ENCODE measurements around the gene EGFL7. TPM values are rescaled to one million over a fixed set of nuclear protein-coding genes. Genes with fewer than 3 reads are reported as not detected.
"Not testable (repeated sequence)": the region's sequence is repeated elsewhere in the genome, so short reads cannot be mapped to it uniquely, and the experiment has no call there.

The EGFL7 gene
- total RNA-seq, 1 donor from 2014 or later: 57.1 TPM

- no peak for DNase-seq
Measured at GRCh38 chr9:136624184-136624951, 38.3 kb upstream of the EGFL7 start.

DNA sequence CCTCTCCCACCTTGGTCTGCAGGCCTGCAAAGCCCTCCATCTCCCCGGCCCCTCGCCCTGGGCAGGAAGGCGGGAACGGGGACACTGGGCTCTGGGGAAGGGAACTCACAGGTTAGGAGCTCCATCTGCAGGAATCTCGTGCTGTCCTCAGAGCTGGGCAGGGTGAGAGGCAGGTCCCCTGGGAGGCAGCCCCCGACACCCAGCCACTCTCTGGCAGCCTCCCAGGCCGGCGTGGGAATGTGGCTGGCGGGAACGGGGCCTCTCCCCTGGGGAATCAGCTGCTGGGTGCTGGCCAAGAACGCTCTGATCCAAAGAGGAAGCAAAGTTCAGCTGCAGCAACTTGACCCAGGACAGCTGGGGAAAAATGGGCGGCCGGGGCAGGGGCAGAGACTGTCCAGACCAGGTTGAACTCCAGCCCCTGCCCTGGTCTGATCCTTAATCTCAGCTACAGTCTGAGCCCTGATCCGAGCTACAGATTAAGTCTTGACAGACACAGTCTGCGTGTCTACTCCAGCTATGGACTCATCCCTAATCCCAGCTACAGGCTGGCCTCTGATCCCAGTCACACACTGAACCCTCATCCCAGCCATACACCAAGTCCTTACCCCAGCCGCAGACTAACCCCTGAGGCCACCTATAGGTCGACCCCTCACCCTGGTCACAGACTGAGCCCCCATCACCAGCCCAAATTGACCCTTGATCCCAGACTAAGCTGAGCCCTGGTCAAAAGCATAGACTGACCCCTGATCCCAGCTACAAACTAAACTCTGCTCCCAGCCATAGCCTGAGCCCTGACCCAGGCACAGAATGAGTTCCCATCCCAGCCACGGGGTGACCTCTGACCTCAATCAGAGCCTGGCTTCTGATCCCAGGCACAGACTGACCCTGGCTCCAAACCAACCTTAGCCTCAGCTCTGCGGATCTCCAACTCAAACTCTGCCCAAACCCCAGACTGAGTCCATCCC is 37.3 kb upstream of the EGFL7 start:
- peak; percentile 72 for DNase-seq

DNA sequence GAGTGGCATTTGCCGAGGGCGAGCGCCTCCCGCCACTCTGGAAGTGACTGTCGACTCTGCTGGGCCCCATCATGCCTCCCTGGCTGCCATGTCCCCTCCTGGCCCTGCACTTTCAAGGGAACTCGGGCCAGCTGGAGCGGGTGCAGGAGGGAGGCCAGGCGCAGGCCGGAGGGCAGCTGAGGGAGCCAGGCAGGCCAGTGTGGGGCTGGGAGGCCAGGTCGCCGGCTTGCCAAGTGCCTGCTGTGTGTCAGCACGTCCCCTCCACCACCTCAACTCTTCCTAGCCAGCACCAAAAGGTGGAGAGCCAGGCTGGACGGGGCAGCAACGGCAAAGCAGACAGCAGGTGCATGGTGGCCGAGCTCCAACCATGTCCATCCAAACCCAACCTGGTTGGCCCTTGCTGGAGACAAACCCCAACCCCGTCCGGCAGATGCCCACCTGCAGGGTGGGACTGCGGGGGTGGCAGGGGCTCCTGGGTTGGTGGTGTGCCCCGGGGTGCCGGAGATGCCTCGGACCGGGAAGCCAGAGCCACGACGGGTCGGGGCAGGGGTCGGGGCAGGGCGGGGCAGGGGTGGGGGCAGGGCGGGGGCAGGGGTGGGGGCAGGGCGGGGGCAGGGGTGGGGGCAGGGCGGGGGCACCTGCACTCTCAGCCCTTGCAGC is 36.5 kb upstream of the EGFL7 start:
- DNase-seq: no peak

- no peak for DNase-seq
Measured at GRCh38 chr9:136626740-136627642, 35.7 kb upstream of the EGFL7 start.

GRCh38 chr9:136627703-136628102 is 35.0 kb upstream of the EGFL7 start:
- no peak for DNase-seq

DNA sequence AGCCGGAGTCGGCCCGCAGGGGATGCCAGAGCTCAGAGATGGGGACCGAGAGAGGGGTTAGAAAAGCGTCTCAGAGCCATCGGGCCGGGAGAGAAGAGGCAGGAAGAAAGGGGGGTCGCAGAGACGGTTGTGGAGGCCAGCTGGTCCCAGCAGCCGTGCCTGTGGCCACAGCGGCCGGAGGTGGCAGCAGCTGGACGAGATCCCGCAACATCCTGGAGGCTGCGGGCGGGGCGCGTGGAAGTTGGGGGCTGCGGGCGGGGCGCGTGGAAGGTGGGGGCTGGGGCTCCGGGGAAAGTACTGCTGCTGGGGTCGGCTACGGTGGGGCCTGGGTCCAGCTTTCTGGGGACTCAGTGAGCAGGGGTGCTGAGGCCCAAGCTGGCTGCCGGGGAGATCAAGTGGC is 34.4 kb upstream of the EGFL7 start:
- no peak for DNase-seq

DNA sequence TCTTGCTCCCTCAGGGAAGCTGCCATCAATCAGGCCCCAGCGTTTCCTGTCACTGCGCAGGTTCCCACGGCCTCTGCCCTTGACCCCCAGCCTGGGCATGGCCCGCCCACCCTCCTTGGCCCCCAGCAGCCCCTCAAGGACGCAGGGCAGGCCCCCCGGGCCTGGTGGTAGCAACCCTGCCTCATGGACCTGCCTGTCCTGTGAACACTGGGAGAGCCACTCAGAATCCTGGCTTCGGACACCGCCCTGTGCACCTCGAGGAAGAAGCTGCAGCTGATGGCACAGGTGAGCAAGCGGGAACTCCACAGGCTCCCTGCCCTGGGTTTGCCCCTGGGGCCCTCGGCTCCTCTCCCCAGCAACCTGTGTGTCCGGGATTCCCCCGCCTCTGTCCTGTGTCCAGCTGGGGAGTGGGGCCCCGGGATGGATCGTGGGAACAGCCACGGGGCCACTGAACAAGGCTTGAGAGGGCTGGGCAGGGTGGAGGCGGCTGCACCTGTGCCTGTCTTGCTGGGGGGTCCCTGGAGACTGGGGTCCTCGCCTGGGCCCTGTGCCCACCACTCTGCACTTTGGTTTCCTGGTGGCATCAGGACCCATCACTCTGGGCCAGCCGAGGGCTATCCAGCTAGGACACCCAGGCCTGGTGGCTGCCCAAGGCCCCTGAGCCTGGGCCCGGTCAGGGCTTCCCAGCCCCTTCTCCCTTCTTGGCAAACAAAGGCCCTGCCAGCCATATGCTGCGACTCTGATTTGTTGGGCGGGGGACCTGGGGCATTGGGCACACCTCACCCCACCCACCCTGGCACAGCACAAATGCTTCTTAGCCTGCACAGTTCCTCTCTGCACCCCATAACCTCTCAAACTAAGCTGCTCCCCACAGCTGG is 33.5 kb upstream of the EGFL7 start:
- DNase-seq: no peak

DNA sequence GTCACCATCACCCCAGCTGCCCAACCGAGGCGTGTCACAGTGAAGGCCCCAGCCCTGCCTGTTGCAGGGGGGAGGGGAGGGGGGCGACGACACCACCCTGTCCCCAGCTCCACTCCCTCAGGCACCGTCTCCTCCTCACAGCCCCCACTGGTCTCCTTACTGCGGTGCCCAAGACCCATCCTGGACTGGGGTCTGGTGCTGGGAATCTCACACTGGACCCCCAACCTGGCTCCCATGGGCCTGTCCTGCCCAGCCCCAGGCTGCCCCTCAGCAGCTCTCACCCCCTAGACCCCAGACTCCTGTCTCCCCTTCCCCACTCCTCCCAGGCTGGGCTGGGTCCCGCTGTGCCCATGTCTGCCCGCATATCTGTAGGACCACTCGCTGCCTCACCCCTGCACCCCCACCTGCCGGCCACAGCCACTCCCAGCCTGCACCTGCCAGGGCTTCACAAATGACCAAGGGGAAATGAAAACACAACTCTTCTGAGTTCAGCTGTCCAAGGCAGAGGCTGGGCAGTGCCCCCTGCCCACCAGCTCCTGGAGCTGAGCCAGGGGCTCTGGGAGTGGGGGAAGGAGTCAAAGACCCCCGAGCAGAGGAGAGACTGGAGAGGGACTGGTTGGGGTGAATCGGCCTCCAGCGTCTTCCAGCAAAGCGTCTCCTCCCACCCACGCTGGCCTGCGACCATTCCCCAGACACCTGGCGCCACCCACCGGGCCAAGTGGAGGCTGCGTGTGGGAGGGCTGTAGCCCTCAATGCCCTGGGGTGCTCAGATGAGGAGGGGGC is 32.6 kb upstream of the EGFL7 start:
- peak; percentile 81 for DNase-seq

GRCh38 chr9:136630662-136630992 is 32.1 kb upstream of the EGFL7 start:
- DNase-seq: no peak

DNA sequence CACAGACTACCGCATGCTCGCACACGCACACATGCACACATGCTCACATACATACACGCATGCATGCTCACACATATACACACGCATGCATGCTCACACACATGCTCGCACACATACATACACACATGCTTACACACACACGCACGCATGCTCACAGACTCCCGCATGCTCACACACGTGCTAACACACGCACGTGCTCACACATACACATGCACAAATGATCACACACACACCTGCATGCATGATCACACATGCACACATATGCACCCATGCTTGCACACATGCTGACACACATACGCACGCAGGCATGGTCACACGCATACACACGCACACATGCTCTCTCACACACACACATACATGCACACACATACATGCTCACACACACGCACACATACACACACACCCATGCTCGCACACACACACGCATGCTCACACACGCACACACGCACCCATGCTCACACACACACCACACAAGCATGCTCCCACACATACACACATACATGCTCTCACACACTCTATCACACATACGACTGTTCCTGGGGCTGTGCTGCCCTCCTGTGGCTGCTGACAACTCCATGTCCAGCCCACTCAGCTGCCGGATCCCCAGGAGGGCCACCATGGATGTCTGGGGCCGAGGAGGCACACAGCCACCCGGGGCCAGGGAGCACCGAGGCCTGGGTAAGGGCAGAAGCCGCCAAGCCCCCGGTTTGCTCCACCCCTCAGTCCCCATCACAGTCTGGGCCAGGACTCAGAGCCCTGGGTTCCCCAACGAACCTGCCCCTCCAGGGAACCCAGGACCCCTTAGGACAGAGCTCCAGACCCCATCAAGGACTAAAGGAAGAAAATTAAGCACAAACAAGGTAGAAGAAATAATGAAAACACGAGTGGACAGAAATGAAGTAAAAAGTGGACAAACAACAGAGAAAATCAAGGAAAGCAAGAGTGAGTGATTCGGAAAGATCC is 31.4 kb upstream of the EGFL7 start:
- DNase-seq: peak; percentile 91

DNA sequence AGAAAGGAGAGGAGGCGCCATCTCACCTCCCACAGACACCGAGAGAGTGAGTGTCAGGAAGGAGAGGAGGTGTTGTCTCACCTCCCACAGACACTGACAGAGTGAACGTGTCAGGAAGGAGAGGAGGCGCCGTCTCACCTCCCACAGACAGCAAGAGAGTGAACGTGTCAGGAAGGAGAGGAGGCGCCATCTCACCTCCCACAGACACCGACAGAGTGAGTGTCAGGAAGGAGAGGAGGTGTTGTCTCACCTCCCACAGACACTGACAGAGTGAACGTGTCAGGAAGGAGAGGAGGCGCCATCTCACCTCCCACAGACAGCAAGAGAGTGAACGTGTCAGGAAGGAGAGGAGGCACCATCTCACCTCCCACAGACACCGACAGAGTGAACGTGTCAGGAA is 30.6 kb upstream of the EGFL7 start:
- DNase-seq: not testable (repeated sequence)

DNA sequence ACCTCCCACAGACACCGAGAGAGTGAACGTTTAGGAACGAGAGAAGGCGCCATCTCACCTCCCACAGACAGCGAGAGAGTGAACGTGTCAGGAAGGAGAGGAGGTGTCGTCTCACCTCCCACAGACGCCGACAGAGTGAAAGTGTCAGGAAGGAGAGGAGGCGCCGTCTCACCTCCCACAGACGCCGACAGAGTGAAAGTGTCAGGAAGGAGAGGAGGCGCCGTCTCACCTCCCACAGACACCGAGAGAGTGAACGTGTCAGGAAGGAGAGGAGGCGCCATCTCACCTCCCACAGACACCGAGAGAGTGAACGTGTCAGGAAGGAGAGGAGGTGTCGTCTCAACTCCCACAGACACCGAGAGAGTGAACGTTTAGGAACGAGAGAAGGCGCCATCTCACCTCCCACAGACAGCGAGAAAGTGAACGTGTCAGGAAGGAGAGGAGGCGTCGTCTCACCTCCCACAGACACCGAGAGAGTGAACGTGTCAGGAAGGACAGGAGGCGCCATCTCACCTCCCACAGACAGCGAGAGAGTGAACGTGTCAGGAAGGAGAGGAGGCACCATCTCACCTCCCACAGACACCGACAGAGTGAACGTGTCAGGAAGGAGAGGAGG is 30.1 kb upstream of the EGFL7 start:
- not testable (repeated sequence) for DNase-seq

DNA sequence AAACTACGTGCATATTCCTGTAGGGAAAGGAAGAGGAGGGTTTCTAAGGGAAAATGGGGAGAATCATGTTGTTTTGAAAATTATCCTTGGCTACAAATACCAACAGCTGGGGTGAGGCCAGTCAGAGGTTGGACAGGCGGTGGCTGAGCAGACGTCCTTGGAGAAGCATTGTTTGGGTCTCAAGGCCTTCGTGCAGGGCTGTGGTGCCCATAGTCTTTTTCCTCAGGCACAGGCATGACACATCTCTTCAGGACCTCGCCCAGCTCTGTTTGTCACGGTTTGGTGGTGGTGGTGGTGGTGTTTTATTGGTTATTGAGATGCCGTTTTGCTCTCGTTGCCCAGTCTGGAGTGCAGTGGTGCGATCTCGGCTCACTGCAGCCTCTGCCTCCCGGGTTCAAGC is 27.8 kb upstream of the EGFL7 start:
- DNase-seq: no peak

DNA sequence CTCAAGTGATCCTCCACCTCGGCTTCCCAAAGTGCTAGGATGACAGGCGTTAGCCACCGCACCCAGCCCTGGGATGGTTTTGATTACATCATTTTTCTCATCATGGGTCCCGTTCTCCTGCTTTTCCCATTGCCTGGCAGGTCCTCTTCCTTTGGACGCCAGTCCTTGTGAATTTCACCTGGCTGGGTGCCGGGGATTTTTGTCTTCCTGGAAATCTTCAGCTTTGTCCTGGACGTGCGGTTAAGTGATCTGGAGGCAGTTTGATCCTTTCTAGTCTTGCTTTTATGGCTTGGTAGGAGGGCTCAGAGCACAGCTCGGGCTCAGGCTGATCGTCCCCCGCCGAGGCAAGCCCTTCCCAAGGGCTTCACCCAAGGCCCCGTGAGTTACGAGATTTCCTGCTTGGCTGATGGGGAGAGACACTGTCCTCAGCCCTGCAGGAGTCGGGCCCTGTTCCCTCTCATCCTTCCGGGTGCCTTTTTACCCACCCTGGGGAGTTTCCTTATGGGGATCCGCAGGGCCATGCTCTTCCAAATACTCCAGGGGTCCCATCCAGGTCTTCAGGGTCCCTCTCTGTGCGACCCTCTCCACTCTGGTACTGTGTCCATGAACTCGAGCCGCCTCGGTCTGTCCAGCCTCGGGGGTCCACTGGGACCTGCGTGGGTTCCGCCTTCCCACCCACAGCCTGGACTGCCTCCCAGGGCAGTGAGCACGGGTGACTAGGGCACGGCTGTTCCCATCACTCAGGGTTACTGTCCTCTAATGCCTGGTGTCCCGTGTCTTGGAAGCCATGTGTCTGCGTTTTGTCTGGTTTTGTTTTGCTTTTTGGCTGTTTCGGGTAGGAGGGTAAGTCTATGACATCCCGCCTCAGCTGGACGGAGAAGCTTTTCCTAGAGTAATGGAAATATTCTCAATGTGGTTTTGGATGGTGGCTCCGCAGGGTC is 22.3 kb upstream of the EGFL7 start:
- DNase-seq: peak; percentile 82

DNA sequence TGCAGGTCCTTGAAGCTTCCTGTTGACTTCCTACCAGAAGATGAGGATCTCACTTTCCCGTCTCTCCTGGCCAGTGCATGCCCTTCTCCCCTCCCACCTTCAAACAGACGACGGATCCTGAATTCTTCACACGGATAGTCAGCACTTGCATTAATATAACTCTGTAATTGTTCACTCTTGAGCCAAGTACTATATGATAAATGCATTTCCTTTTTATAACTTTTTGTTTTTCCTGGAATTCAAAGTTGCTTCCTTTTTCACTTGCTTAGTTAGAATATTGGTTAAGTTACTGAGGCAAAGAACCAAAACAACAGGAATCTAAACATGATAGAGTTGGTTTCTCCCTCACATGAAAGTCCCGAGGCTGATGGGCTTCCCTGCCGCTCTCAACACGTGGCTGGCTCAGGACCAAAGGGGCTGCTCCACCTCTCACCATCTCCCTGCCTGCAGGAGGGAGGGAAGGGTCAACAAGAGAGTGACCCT is 20.2 kb upstream of the EGFL7 start:
- no peak for DNase-seq

DNA sequence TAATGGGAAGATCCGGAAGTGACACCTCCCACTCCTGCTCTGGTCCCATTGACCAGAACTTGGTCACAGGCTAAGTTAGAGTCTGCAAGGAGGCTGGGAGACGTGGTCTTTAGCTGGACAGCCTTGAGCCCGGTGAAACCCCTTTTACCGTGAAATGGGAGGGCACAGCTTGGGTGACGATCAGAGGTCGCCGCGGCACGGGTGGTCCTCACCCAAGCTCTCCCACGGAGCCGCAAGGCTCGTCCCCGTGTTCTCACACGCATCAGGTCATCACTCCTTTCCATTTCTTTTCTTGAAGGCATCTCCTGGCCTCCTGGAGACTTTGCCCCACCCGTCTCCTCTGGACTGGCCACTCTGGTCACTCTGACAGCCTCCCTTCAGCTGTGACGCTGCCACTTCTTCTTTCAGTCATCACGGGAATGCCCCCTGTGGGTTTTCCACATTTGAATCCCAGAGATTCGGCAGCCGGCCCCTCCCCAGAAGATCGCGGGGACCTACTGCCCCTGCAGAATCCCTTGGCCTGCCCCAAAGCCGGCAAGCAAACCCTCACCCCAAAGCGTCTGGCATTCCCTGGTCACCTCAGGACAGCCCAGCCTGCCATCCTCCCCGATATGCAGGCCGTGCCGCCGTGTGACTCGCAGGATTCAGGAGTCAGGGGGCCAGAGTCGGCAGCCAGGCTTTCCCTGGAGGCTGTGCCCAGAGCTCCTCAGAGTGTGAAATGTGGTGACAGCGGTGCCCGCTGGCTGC is 18.9 kb upstream of the EGFL7 start:
- no peak for DNase-seq

- DNase-seq: peak; percentile 90
Measured at GRCh38 chr9:136644343-136644592, 18.4 kb upstream of the EGFL7 start.
